Measurements from ENCODE around the gene LINC00237.

GRCh38 chr20:21104466-21104761, 1.7 kb downstream of the LINC00237 start:
- no peak for TF ChIP-seq CTCF (IDR thresholded peaks at IDR 0.05)
- no peak for TF ChIP-seq EZH2 (IDR thresholded peaks at IDR 0.05; ENCODE audit: borderline replicate concordance, insufficient read depth, low read depth, low read length, poor library complexity, severe bottlenecking)

Measured in B cell (primary cell).